Middle frontal gyrus (tissue), 1 donor: Measurements from ENCODE around the gene DLGAP1.

ENCODE experiments used
- DNase-seq: peaks from one replicate; pipeline ENCODE4 v3.0.0-alpha.2; 2015; ENCODE audit warnings: low spot score; ENCODE audit errors: extremely low spot score

The DLGAP1 gene

GRCh38 chr18:3455907-3456685 lies 999.0 kb downstream of the DLGAP1 start:
- no peak for DNase-seq

- no peak for DNase-seq
These were observed 999.9 kb downstream of the DLGAP1 start for GRCh38 chr18:3455090-3455635.

- DNase-seq, result no peak
These were observed 1000.6 kb downstream of the DLGAP1 start for GRCh38 chr18:3454365-3455089.

GRCh38 chr18:3453540-3454364 lies 1001.4 kb downstream of the DLGAP1 start:
- no peak for DNase-seq

- no peak for DNase-seq
These were observed 1002.2 kb downstream of the DLGAP1 start for GRCh38 chr18:3452750-3453539.

GRCh38 chr18:3451989-3452749 lies 1002.9 kb downstream of the DLGAP1 start:
- DNase-seq, result no peak

GRCh38 chr18:3451183-3451988 lies 1003.7 kb downstream of the DLGAP1 start:
- no peak for DNase-seq

GRCh38 chr18:3450799-3451182 lies 1004.3 kb downstream of the DLGAP1 start:
- no peak for DNase-seq

- DNase-seq, result no peak
These were observed 1004.9 kb downstream of the DLGAP1 start, which contains the start of gene TGIF1 for GRCh38 chr18:3450012-3450798. Gene TGIF1, plus strand, starts transcription at chr18:3450172. Its CDS starts 318 bp downstream, at chr18:3450490.

- DNase-seq, result no peak
These were observed 1005.5 kb downstream of the DLGAP1 start for GRCh38 chr18:3449512-3450011.

- no peak for DNase-seq
These were observed 1006.1 kb downstream of the DLGAP1 start for GRCh38 chr18:3448838-3449511.

- DNase-seq, result no peak
These were observed 1006.9 kb downstream of the DLGAP1 start for GRCh38 chr18:3447895-3448837.

- DNase-seq, result no peak
These were observed 1007.8 kb downstream of the DLGAP1 start for GRCh38 chr18:3447068-3447894.
